ENCODE data around the gene TEX13D.

The TEX13D gene

GRCh38 chrX:124341396-124342132 lies 9.1 kb downstream of the TEX13D start:
- no peaks in the 10 kb centered on the region for H3K27me3 ChIP-seq (ENCODE audit: insufficient read depth, low read length)
- H3K4me3 ChIP-seq (ENCODE audit: low read length), result no peak overlapping the region
- H2AFZ ChIP-seq (ENCODE audit: low read depth, low read length), result no peak overlapping the region
- H3K36me3 ChIP-seq (ENCODE audit: insufficient read depth, low read length), result no peaks in the 10 kb centered on the region
- no peaks in the 10 kb centered on the region for H3K4me1 ChIP-seq (ENCODE audit: insufficient read depth, low read length)
- H3K9me3 ChIP-seq (ENCODE audit: low read length), result no peaks in the 10 kb centered on the region

GRCh38 chrX:124342174-124342867 lies 9.9 kb downstream of the TEX13D start:
- H3K9me3 ChIP-seq (ENCODE audit: low read length), result no peaks in the 10 kb centered on the region
- H3K36me3 ChIP-seq (ENCODE audit: insufficient read depth, low read length), result no peaks in the 10 kb centered on the region
- no peak overlapping the region for H2AFZ ChIP-seq (ENCODE audit: low read depth, low read length)
- no peaks in the 10 kb centered on the region for H3K27me3 ChIP-seq (ENCODE audit: insufficient read depth, low read length)
- no peak overlapping the region for H3K4me3 ChIP-seq (ENCODE audit: low read length)
- no peaks in the 10 kb centered on the region for H3K4me1 ChIP-seq (ENCODE audit: insufficient read depth, low read length)

- H2AFZ ChIP-seq (ENCODE audit: low read depth, low read length), result no peak overlapping the region
- no peaks in the 10 kb centered on the region for H3K36me3 ChIP-seq (ENCODE audit: insufficient read depth, low read length)
- peaks cover 3% of the 10 kb centered on the region for H3K4me1 ChIP-seq (ENCODE audit: insufficient read depth, low read length)
- no peaks in the 10 kb centered on the region for H3K9me3 ChIP-seq (ENCODE audit: low read length)
- H3K27me3 ChIP-seq (ENCODE audit: insufficient read depth, low read length), result no peaks in the 10 kb centered on the region
- no peak overlapping the region for H3K4me3 ChIP-seq (ENCODE audit: low read length)
Observed at GRCh38 chrX:124343016-124343415, 10.6 kb downstream of the TEX13D start.

GRCh38 chrX:124344246-124344645 lies 11.8 kb downstream of the TEX13D start:
- Histone ChIP-seq H3K9me3 (ENCODE audit: low read length) (no peaks in the 10 kb centered on the region), H3K4me3 (ENCODE audit: low read length) (no peak overlapping the region), H3K36me3 (ENCODE audit: insufficient read depth, low read length) (no peaks in the 10 kb centered on the region), H3K27me3 (ENCODE audit: insufficient read depth, low read length) (no peaks in the 10 kb centered on the region), H2AFZ (ENCODE audit: low read depth, low read length) (no peak overlapping the region), H3K4me1 (ENCODE audit: insufficient read depth, low read length) (peaks cover 8% of the 10 kb centered on the region)

- no peaks in the 10 kb centered on the region for H3K9me3 ChIP-seq (ENCODE audit: low read length)
- H3K36me3 ChIP-seq (ENCODE audit: insufficient read depth, low read length), result no peaks in the 10 kb centered on the region
- H3K27me3 ChIP-seq (ENCODE audit: insufficient read depth, low read length), result no peaks in the 10 kb centered on the region
- no peak within 1 kb of the TSS for H2AFZ ChIP-seq (ENCODE audit: low read depth, low read length)
- H3K4me1 ChIP-seq (ENCODE audit: insufficient read depth, low read length), result peaks cover 8% of the 10 kb centered on the region
- no peak within 1 kb of the TSS for H3K4me3 ChIP-seq (ENCODE audit: low read length)
Observed at GRCh38 chrX:124346117-124346876, 13.8 kb downstream of the TEX13D start, which contains the start of gene SH2D1A. Gene SH2D1A (plus strand): TSS chrX:124346563. CDS start chrX:124346643, 80 bp downstream.

- H2AFZ ChIP-seq (ENCODE audit: low read depth, low read length), result no peak overlapping the region
- peaks cover 8% of the 10 kb centered on the region for H3K4me1 ChIP-seq (ENCODE audit: insufficient read depth, low read length)
- no peaks in the 10 kb centered on the region for H3K27me3 ChIP-seq (ENCODE audit: insufficient read depth, low read length)
- no peaks in the 10 kb centered on the region for H3K36me3 ChIP-seq (ENCODE audit: insufficient read depth, low read length)
- no peaks in the 10 kb centered on the region for H3K9me3 ChIP-seq (ENCODE audit: low read length)
- H3K4me3 ChIP-seq (ENCODE audit: low read length), result no peak overlapping the region
Observed at GRCh38 chrX:124346877-124347241, 14.4 kb downstream of the TEX13D start.

GRCh38 chrX:124347242-124347641 lies 14.8 kb downstream of the TEX13D start:
- H3K9me3 ChIP-seq (ENCODE audit: low read length), result no peaks in the 10 kb centered on the region

GRCh38 chrX:124348182-124348581 lies 15.7 kb downstream of the TEX13D start:
- Histone ChIP-seq H2AFZ (ENCODE audit: low read depth, low read length) (no peak overlapping the region), H3K36me3 (ENCODE audit: insufficient read depth, low read length) (no peaks in the 10 kb centered on the region), H3K27me3 (ENCODE audit: insufficient read depth, low read length) (no peaks in the 10 kb centered on the region), H3K4me3 (ENCODE audit: low read length) (no peak overlapping the region), H3K4me1 (ENCODE audit: insufficient read depth, low read length) (peaks cover 8% of the 10 kb centered on the region), H3K9me3 (ENCODE audit: low read length) (no peaks in the 10 kb centered on the region)

More at GRCh38 chrX:124347242-124347641, 14.8 kb downstream of the TEX13D start:
- H3K27me3 ChIP-seq (ENCODE audit: insufficient read depth, low read length), result no peaks in the 10 kb centered on the region
- peaks cover 8% of the 10 kb centered on the region for H3K4me1 ChIP-seq (ENCODE audit: insufficient read depth, low read length)
- H3K4me3 ChIP-seq (ENCODE audit: low read length), result no peak overlapping the region
- no peak overlapping the region for H2AFZ ChIP-seq (ENCODE audit: low read depth, low read length)
- H3K36me3 ChIP-seq (ENCODE audit: insufficient read depth, low read length), result no peaks in the 10 kb centered on the region

- peaks cover 8% of the 10 kb centered on the region for H3K4me1 ChIP-seq (ENCODE audit: insufficient read depth, low read length)
- H3K4me3 ChIP-seq (ENCODE audit: low read length), result no peak overlapping the region
- H3K27me3 ChIP-seq (ENCODE audit: insufficient read depth, low read length), result no peaks in the 10 kb centered on the region
- H3K9me3 ChIP-seq (ENCODE audit: low read length), result no peaks in the 10 kb centered on the region
- H3K36me3 ChIP-seq (ENCODE audit: insufficient read depth, low read length), result no peaks in the 10 kb centered on the region
- H2AFZ ChIP-seq (ENCODE audit: low read depth, low read length), result no peak overlapping the region
Observed at GRCh38 chrX:124348885-124349453, 16.5 kb downstream of the TEX13D start.

- Histone ChIP-seq H3K27me3 (ENCODE audit: insufficient read depth, low read length) (no peaks in the 10 kb centered on the region), H3K9me3 (ENCODE audit: low read length) (no peaks in the 10 kb centered on the region), H3K4me3 (ENCODE audit: low read length) (no peak overlapping the region), H2AFZ (ENCODE audit: low read depth, low read length) (no peak overlapping the region), H3K4me1 (ENCODE audit: insufficient read depth, low read length) (no peaks in the 10 kb centered on the region), H3K36me3 (ENCODE audit: insufficient read depth, low read length) (no peaks in the 10 kb centered on the region)
Observed at GRCh38 chrX:124354648-124355047, 22.2 kb downstream of the TEX13D start.

GRCh38 chrX:124358800-124359383 lies 26.4 kb downstream of the TEX13D start:
- Histone ChIP-seq H2AFZ (ENCODE audit: low read depth, low read length) (no peak overlapping the region), H3K27me3 (ENCODE audit: insufficient read depth, low read length) (no peaks in the 10 kb centered on the region), H3K4me1 (ENCODE audit: insufficient read depth, low read length) (no peaks in the 10 kb centered on the region), H3K9me3 (ENCODE audit: low read length) (no peaks in the 10 kb centered on the region), H3K4me3 (ENCODE audit: low read length) (no peak overlapping the region), H3K36me3 (ENCODE audit: insufficient read depth, low read length) (no peaks in the 10 kb centered on the region)

- Histone ChIP-seq H3K36me3 (ENCODE audit: insufficient read depth, low read length) (no peaks in the 10 kb centered on the region), H2AFZ (ENCODE audit: low read depth, low read length) (no peak overlapping the region), H3K27me3 (ENCODE audit: insufficient read depth, low read length) (no peaks in the 10 kb centered on the region), H3K4me3 (ENCODE audit: low read length) (no peak overlapping the region), H3K4me1 (ENCODE audit: insufficient read depth, low read length) (no peaks in the 10 kb centered on the region), H3K9me3 (ENCODE audit: low read length) (no peaks in the 10 kb centered on the region)
Observed at GRCh38 chrX:124362072-124362471, 29.6 kb downstream of the TEX13D start.

Data from neuron (in vitro differentiated cells).